Breast epithelium (tissue), 3 donors: ENCODE measurements around the gene GON4L.

ENCODE experiments used
- POLR2A ChIP-seq: fragments of 450-650 bp; IDR thresholded peaks from one replicate; pipeline ENCODE4 v1.6.1; 2016; ENCODE audit warnings: antibody characterized with exemption, mild to moderate bottlenecking, moderate library complexity
- POLR2AphosphoS5 ChIP-seq, 3 donors: sonication (generic); formaldehyde crosslinking; IDR thresholded peaks; one replicate each; pipeline ENCODE4 v1.6.1; 2017; ENCODE audit warnings: antibody characterized with exemption in 3 of 3
- TF ChIP-seq, protein P1 (sequence below), 3 donors: fragments of 450-650 bp; IDR thresholded peaks; one replicate each; pipeline ENCODE4 v1.5.1; 2016 to 2017; ENCODE audit warnings: antibody characterized with exemption in 3 of 3, mild to moderate bottlenecking in 3 of 3, moderate library complexity in 3 of 3

DNA sequence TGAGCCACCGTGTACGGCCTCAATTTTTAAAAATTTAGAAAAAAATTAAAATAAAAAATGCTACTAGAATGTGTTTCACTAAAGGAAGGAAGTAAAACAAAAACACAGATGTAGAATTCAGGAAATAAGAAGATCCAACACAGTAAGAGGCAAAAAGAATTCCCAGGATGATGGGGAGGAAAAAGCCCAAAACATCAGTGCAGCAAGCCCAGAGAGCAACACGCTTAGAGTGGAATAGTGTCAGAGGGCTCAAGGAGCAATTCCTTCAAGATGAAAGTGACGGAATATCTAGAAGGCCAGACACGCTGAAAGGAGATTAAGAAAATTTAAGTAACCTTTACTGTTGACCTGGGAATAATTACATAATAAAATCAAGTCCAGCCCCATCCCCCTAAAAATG lies 87.8 kb downstream of the GON4L start:
- no peak for TF ChIP-seq POLR2A
- TF ChIP-seq, protein P1, sequence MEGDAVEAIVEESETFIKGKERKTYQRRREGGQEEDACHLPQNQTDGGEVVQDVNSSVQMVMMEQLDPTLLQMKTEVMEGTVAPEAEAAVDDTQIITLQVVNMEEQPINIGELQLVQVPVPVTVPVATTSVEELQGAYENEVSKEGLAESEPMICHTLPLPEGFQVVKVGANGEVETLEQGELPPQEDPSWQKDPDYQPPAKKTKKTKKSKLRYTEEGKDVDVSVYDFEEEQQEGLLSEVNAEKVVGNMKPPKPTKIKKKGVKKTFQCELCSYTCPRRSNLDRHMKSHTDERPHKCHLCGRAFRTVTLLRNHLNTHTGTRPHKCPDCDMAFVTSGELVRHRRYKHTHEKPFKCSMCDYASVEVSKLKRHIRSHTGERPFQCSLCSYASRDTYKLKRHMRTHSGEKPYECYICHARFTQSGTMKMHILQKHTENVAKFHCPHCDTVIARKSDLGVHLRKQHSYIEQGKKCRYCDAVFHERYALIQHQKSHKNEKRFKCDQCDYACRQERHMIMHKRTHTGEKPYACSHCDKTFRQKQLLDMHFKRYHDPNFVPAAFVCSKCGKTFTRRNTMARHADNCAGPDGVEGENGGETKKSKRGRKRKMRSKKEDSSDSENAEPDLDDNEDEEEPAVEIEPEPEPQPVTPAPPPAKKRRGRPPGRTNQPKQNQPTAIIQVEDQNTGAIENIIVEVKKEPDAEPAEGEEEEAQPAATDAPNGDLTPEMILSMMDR (IDR thresholded peaks at IDR 0.05) = no peak
- TF ChIP-seq POLR2AphosphoS5 (IDR thresholded peaks at IDR 0.05) = no peak
